K562 (cell line): ENCODE results near the gene SLC40A1. TPM values are rescaled to one million over a fixed set of nuclear protein-coding genes. Genes with fewer than 3 reads are reported as not detected.

Source experiments
- ATAC-seq: fragments of 200-7000 bp; cut with Tn5 transposase; 3 replicates; pipeline ENCODE4 v1.9.1; 2020; ENCODE audit warnings: moderate library complexity
- BruUV-seq: library from RNA; stranded (reverse); fragments of 400-500 nt; replicated peaks from 2 replicates; lab custom pipeline; 2021; lab: Mats Ljungman, UMichigan
- CTCF ChIA-PET: fragments of 300-600 bp; formaldehyde crosslinking; extraction: SDS; loops from one replicate; lab custom pipeline; 2021; ENCODE audit warnings: low intra/inter-chr PET ratio; lab: Yijun Ruan, JAX
- POLR2A ChIA-PET: fragments of 300-600, 350-650 bp; sonication (Branson Sonifier 250); formaldehyde crosslinking; extraction: SDS; loops from one replicate; lab custom pipeline; 2021; ENCODE audit warnings: antibody characterized with exemption, inconsistent platforms; lab: Yijun Ruan, JAX
- DNase-seq, 4 experiments: peaks; one replicate each; pipeline versions ENCODE4 v3.0.0 to v3.0.0-alpha.2; 2011 to 2018; ENCODE audit warnings: low spot score in 3 of 4, mixed read lengths in 3 of 4; ENCODE audit errors: extremely low read depth in 1 of 4
- FAIRE-seq: peaks from 2 replicates; lab custom pipeline; 2011; peaks lifted over from hg19 to GRCh38; lab: Jason Lieb, UNC
- H2AFZ ChIP-seq: 2 replicates; pipeline ENCODE4 v1.6.0; 2011; ENCODE audit warnings: low read depth, low read length, control low read depth, inconsistent platforms
- H3K27ac ChIP-seq: fragments of 200-600 bp; 3 replicates; pipeline ENCODE4 v1.8.0; 2011; ENCODE audit warnings: low read depth, mild to moderate bottlenecking, control low read depth, inconsistent platforms, low read length, moderate library complexity, mixed read lengths; ENCODE audit errors: extremely low read depth
- H3K27me3 ChIP-seq, 2 experiments: fragments of 300-600 bp in 1 of 2; 2 replicates in 1 of 2; 3 replicates in 1 of 2; pipeline versions ENCODE4 v1.6.0 to v1.8.0; 2011; ENCODE audit warnings: inconsistent platforms in 2 of 2, low read length in 2 of 2, mild to moderate bottlenecking in 1 of 2, mixed read lengths in 1 of 2, moderate library complexity in 1 of 2; ENCODE audit not compliant: control insufficient read depth in 2 of 2, insufficient read depth in 2 of 2
- H3K36me3 ChIP-seq: fragments of 300-600 bp; 3 replicates; pipeline ENCODE4 v1.8.0; 2011; ENCODE audit warnings: mild to moderate bottlenecking, low read length, inconsistent platforms; ENCODE audit not compliant: control insufficient read depth, insufficient read depth
- H3K4me1 ChIP-seq, 2 experiments: fragments of 200-600 bp in 1 of 2; replicated peaks in 1 of 2; 2 replicates in 1 of 2; 3 replicates in 1 of 2; pipeline versions ENCODE4 v1.5.1 to v1.8.0; 2011; ENCODE audit warnings: inconsistent platforms in 2 of 2, low read length in 2 of 2, mild to moderate bottlenecking in 1 of 2, mixed read lengths in 1 of 2, moderate library complexity in 1 of 2; ENCODE audit not compliant: control insufficient read depth in 2 of 2, insufficient read depth in 2 of 2
- H3K4me2 ChIP-seq: 2 replicates; pipeline ENCODE4 v1.6.1; 2011; ENCODE audit warnings: low read length, control low read depth, inconsistent platforms, mixed read lengths; ENCODE audit not compliant: insufficient read depth
- H3K4me3 ChIP-seq: fragments of 200-600 bp; sonication (generic), shearing (Covaris generic); 2 replicates; pipeline ENCODE4 v1.5.1; 2016; ENCODE audit warnings: control low read depth, inconsistent platforms
- H3K79me2 ChIP-seq: fragments of 200-600 bp; 3 replicates; pipeline ENCODE4 v1.8.0; 2011; ENCODE audit warnings: low read length, inconsistent platforms; ENCODE audit not compliant: control insufficient read depth, insufficient read depth
- H3K9ac ChIP-seq, 2 experiments: 2 replicates each; pipeline versions ENCODE4 v1.6.0 to v1.6.1; 2011; ENCODE audit warnings: low read depth in 2 of 2, low read length in 2 of 2, control low read depth in 1 of 2, inconsistent platforms in 1 of 2, mild to moderate bottlenecking in 1 of 2, mixed read lengths in 1 of 2; ENCODE audit not compliant: insufficient read depth in 1 of 2
- H3K9me1 ChIP-seq: one replicate; pipeline ENCODE4 v1.6.0; 2011; ENCODE audit warnings: inconsistent platforms, mild to moderate bottlenecking, low read length, moderate library complexity; ENCODE audit not compliant: control insufficient read depth, insufficient read depth
- H3K9me3 ChIP-seq: replicated peaks from 2 replicates; pipeline ENCODE4 v1.5.1; 2011; ENCODE audit warnings: low read depth, low read length, inconsistent platforms; ENCODE audit not compliant: control insufficient read depth, insufficient read depth
- H4K20me1 ChIP-seq: replicated peaks from 2 replicates; pipeline ENCODE4 v1.6.1; 2011; ENCODE audit warnings: low read length, inconsistent platforms, mixed read lengths; ENCODE audit not compliant: control insufficient read depth, insufficient read depth
- DEAF1 ChIP-seq: fragments of 450-650 bp; formaldehyde crosslinking; IDR thresholded peaks from 2 replicates; pipeline ENCODE4 v1.4.0; 2020; ENCODE audit warnings: mild to moderate bottlenecking, moderate library complexity
- EZH2 ChIP-seq: IDR thresholded peaks from 2 replicates; pipeline ENCODE4 v1.6.1; 2012; ENCODE audit warnings: low read depth, mild to moderate bottlenecking, inconsistent platforms, low read length, borderline replicate concordance
- IRF9 ChIP-seq: fragments of 450-650 bp; IDR thresholded peaks from 2 replicates; pipeline ENCODE4 v1.6.1; 2016; ENCODE audit warnings: missing biosample characterization, missing genetic modification characterization
- NBN ChIP-seq: fragments of 450-650 bp; IDR thresholded peaks from 2 replicates; pipeline ENCODE4 v1.6.1; 2016; ENCODE audit warnings: low read depth, mild to moderate bottlenecking
- SAFB ChIP-seq: fragments of 200-400 bp; formaldehyde crosslinking; IDR thresholded peaks from 2 replicates; pipeline ENCODE4 v1.6.1; 2017; ENCODE audit warnings: low read depth, low read length, borderline replicate concordance
- SP1 ChIP-seq: sonication (generic); formaldehyde crosslinking; IDR thresholded peaks from 2 replicates; pipeline ENCODE4 v1.8.1; 2022; ENCODE audit warnings: mild to moderate bottlenecking, missing genetic modification reagents
- ZNF146 ChIP-seq: IDR thresholded peaks from one replicate; pipeline ENCODE4 v1.6.1; 2018; ENCODE audit warnings: missing compliant biosample characterization; ENCODE audit not compliant: unreplicated experiment
- ZZZ3 ChIP-seq: fragments of 450-650 bp; IDR thresholded peaks from 2 replicates; pipeline ENCODE4 v1.6.1; 2016; ENCODE audit warnings: antibody characterized with exemption, mild to moderate bottlenecking, moderate library complexity
- WGBS: fragments of 100-300 bp; shearing (Covaris generic); methylation state at CpG from one replicate; pipeline ENCODE4 v1.1.6; 2016; ENCODE audit warnings: low coverage, mixed read lengths; ENCODE audit not compliant: insufficient coverage; ENCODE audit errors: missing lambda C conversion rate; 5-methylcytosine and 5-hydroxymethylcytosine counted together
- in situ Hi-C: fragments of 300-500 bp; cut with MboI; formaldehyde crosslinking; loops from 4 replicates; pipeline ENCODE4 v1.15.0; 2018; ENCODE audit warnings: inconsistent platforms, mixed read lengths
- intact Hi-C: fragments of 100-400 bp; cut with micrococcal nuclease; formaldehyde crosslinking; loops from 2 replicates; pipeline ENCODE4 v1.14.2; 2022
- polyA plus RNA-seq, 8 experiments: library from polyadenylated mRNA; depleted of rRNA in 4 of 8; stranded (reverse) in 5 of 8; unstranded in 3 of 8; fragments of >200 nt; fragmentation: Nextera tagmentation in 2 of 8; fragmentation: Illumina TruSeq in 1 of 8; extraction: Ambion mirVana in 2 of 8; extraction: Trizol in 1 of 8; gene quantifications; 2 replicates each; pipeline versions ENCODE4 v1.2.1 to v1.2.3, GENCODE V29; 2011 to 2014; ENCODE audit warnings: inconsistent platforms in 1 of 8, missing spikeins in 1 of 8
- total RNA-seq, 7 experiments: library from RNA; depleted of rRNA in 6 of 7; stranded (reverse); fragments of >200 nt in 6 of 7; fragmentation: Illumina TruSeq in 2 of 7; extraction: Trizol in 2 of 7; gene quantifications; 2 replicates each; pipeline versions ENCODE4 v1.2.1 to v1.2.3, GENCODE V29; 2011 to 2021; ENCODE audit warnings: low replicate concordance in 1 of 7

Gene SLC40A1
- total and polyA plus RNA-seq, 9 of the 15 experiments (the other 6 are each of a cell fraction or from before 2014, with no cell fraction given), result 42.2 to 95.9 (median 54.9) TPM

GRCh38 chr2:189544318-189545042 lies 36.1 kb downstream of the SLC40A1 start:
- no peaks in the 10 kb centered on the region for H4K20me1 ChIP-seq
- FAIRE-seq (no peak), ATAC-seq (no peak), DNase-seq (no peak)
- H3K9me3 ChIP-seq, result no peaks in the 10 kb centered on the region
- no peaks in the 10 kb centered on the region for H3K27me3 ChIP-seq
- TF ChIP-seq EZH2 (no peak), NBN (no peak), ZNF146 (CRISPR knock-in tag) (no peak), IRF9 (tag) (no peak), SAFB (no peak), SP1 (no peak), DEAF1 (CRISPR knock-in tag) (no peak), ZZZ3 (no peak)
- H2AFZ ChIP-seq, result no peak overlapping the region
- H3K9ac ChIP-seq, result no peak overlapping the region
- CTCF ChIA-PET, result no interaction called here
- intact Hi-C loops (no loop called here), in situ Hi-C loops (no loop called here)
- WGBS, result 55% methylated on average over 3 of the region's 5 CpGs
- BruUV-seq, result no TSS peak
- H3K36me3 ChIP-seq, result no peaks in the 10 kb centered on the region
- H3K4me2 ChIP-seq, result no peak overlapping the region
- no peak overlapping the region for H3K4me3 ChIP-seq
- POLR2A ChIA-PET, result no interaction called here
- H3K79me2 ChIP-seq, result no peaks in the 10 kb centered on the region
- H3K4me1 ChIP-seq, result peaks cover 0 to 10% of the 10 kb centered on the region in 2 experiments; a peak in 3 of 5 replicates
- no peaks in the 10 kb centered on the region for H3K9me1 ChIP-seq
- no peak overlapping the region for H3K27ac ChIP-seq
